Prostate gland (tissue), 2 donors: ENCODE measurements around the gene SUPT6H.

Experiments used
- CTCF ChIP-seq, 4 experiments: fragments of 200-600 bp in 2 of 4; fragments of 450-650 bp in 2 of 4; sonication (generic) in 2 of 4; IDR thresholded peaks; 1 replicate in 3 of 4; 2 replicates in 1 of 4; pipeline ENCODE4 v1.5.1; 2016 to 2019; ENCODE audit warnings: antibody characterized with exemption in 4 of 4, mild to moderate bottlenecking in 2 of 4, moderate library complexity in 2 of 4
- POLR2A ChIP-seq: fragments of 450-650 bp; IDR thresholded peaks from one replicate; pipeline ENCODE4 v1.6.1; 2016; ENCODE audit warnings: antibody characterized with exemption, mild to moderate bottlenecking
- POLR2AphosphoS5 ChIP-seq: sonication (generic); formaldehyde crosslinking; IDR thresholded peaks from one replicate; pipeline ENCODE4 v1.6.1; 2017; ENCODE audit warnings: antibody characterized with exemption

- TF ChIP-seq CTCF (IDR thresholded peaks at IDR 0.05) (no peak), POLR2A (no peak), POLR2AphosphoS5 (no peak)
Measured at GRCh38 chr17:28669918-28670317, 7.9 kb downstream of the SUPT6H start.
